ENCODE data around the gene TUBA1B. TPM values are rescaled to one million over a fixed set of nuclear protein-coding genes. Genes with fewer than 3 reads are reported as not detected.

Gene TUBA1B
- 3,473 and 3,645 TPM in 2 replicates for total RNA-seq (2021)
- percentile 100 among the genes with signal in this experiment for Bru-seq, nascent RNA
- BruChase-seq, experiment 1, labeled RNA remaining after a 2-hour chase = percentile 100 among the genes with signal in this experiment
- BruChase-seq, experiment 2, labeled RNA remaining after a 6-hour chase = percentile 100 among the genes with signal in this experiment
- long read RNA-seq, transcript TUBA1B-201 (3 exons, 3,198 nt) = minor isoform, 98 of 7,134 reads
- long read RNA-seq, transcript TUBA1B-202 (4 exons, 1,627 nt) = major isoform, 6,753 of 7,134 reads
- long read RNA-seq, partial matches to known transcripts = 26 of 7,134 reads
- long read RNA-seq, other reads (novel, unspliced or antisense) = 256 of 7,134 reads

- peak within 1 kb of the TSS; percentile 100 for H3K27ac ChIP-seq (ENCODE audit: low read depth, low read length, poor library complexity, severe bottlenecking)
- H3K4me1 ChIP-seq (ENCODE audit: insufficient read depth, low read length, poor library complexity, severe bottlenecking) = peaks cover 25% of the 10 kb centered on the region
- ChIA-PET CTCF (interaction anchor here (0.5 to 1.3 kb wide), 5 partner anchors 10 to 101 kb away, joined by 3 to 8 read pairs (median 3); no protein-coding TSS in a partner anchor), POLR2A (ENCODE audit: low non-redundant PET) (interaction anchor here (0.5 to 1.7 kb wide), 7 partner anchors 73 to 1482 kb away, joined by 3 to 11 read pairs (median 4); partner anchors contain the start of gene DDX23)
- peak within 1 kb of the TSS; percentile 99 for H3K4me3 ChIP-seq (ENCODE audit: low read depth, low read length, poor library complexity, severe bottlenecking)
- intact Hi-C loops (cut with micrococcal nuclease; ENCODE audit: unreplicated experiment) = loop anchor here (1.0 to 2.0 kb wide), 2 partner anchors 58 to 102 kb away; partner anchors contain the start of gene TUBA1A
- peaks cover 35% of the 10 kb centered on the region for H3K36me3 ChIP-seq (ENCODE audit: insufficient read depth, low read length, poor library complexity, severe bottlenecking)
- peak; percentile 96 for DNase-seq (ENCODE audit: low spot score)
- no peaks in the 10 kb centered on the region for H3K27me3 ChIP-seq (replicated peaks; ENCODE audit: insufficient read depth, low read depth, low read length, poor library complexity)
- no peaks in the 10 kb centered on the region for H3K9me3 ChIP-seq (ENCODE audit: low read depth, low read length, poor library complexity, severe bottlenecking)
- TF ChIP-seq CTCF (conservative IDR thresholded peaks at IDR 0.05; ENCODE audit: low read depth, low read length) = no peak
- no peak for TF ChIP-seq EZH2 (IDR thresholded peaks at IDR 0.05; ENCODE audit: borderline replicate concordance, low read depth, low read length, poor library complexity, severe bottlenecking)
- no TSS peak for BruUV-seq (replicated peaks)
Measured at GRCh38 chr12:49131051-49131893, at the start of gene TUBA1B. Gene TUBA1B (minus strand): TSS chr12:49131395. CDS start chr12:49131300, 95 bp downstream.

- no peak for DNase-seq (ENCODE audit: low spot score)
- TF ChIP-seq CTCF (conservative IDR thresholded peaks at IDR 0.05; ENCODE audit: low read depth, low read length) (no peak), EZH2 (IDR thresholded peaks at IDR 0.05; ENCODE audit: borderline replicate concordance, low read depth, low read length, poor library complexity, severe bottlenecking) (no peak)
- no peaks in the 10 kb centered on the region for H3K27me3 ChIP-seq (replicated peaks; ENCODE audit: insufficient read depth, low read depth, low read length, poor library complexity)
Measured at GRCh38 chr12:49174218-49174617, 43.0 kb upstream of the TUBA1B start.

GRCh38 chr12:49170924-49171323 lies 39.7 kb upstream of the TUBA1B start:
- Histone ChIP-seq H3K4me1 (ENCODE audit: insufficient read depth, low read length, poor library complexity, severe bottlenecking) (no peaks in the 10 kb centered on the region), H3K9me3 (ENCODE audit: low read depth, low read length, poor library complexity, severe bottlenecking) (no peaks in the 10 kb centered on the region), H3K27me3 (replicated peaks; ENCODE audit: insufficient read depth, low read depth, low read length, poor library complexity) (no peaks in the 10 kb centered on the region), H3K36me3 (ENCODE audit: insufficient read depth, low read length, poor library complexity, severe bottlenecking) (no peaks in the 10 kb centered on the region), H3K4me3 (ENCODE audit: low read depth, low read length, poor library complexity, severe bottlenecking) (no peak overlapping the region), H3K27ac (ENCODE audit: low read depth, low read length, poor library complexity, severe bottlenecking) (no peak overlapping the region)
- BruUV-seq (replicated peaks) = no TSS peak
- intact Hi-C loops (cut with micrococcal nuclease; ENCODE audit: unreplicated experiment) = no loop called here
- TF ChIP-seq CTCF (conservative IDR thresholded peaks at IDR 0.05; ENCODE audit: low read depth, low read length) (no peak), EZH2 (IDR thresholded peaks at IDR 0.05; ENCODE audit: borderline replicate concordance, low read depth, low read length, poor library complexity, severe bottlenecking) (no peak)
- ChIA-PET CTCF (no interaction called here), POLR2A (ENCODE audit: low non-redundant PET) (no interaction called here)
- DNase-seq (ENCODE audit: low spot score) = no peak

More at GRCh38 chr12:49174218-49174617, 43.0 kb upstream of the TUBA1B start:
- CTCF ChIA-PET = no interaction called here
- BruUV-seq (replicated peaks) = no TSS peak
- Histone ChIP-seq H3K27ac (ENCODE audit: low read depth, low read length, poor library complexity, severe bottlenecking) (no peak overlapping the region), H3K36me3 (ENCODE audit: insufficient read depth, low read length, poor library complexity, severe bottlenecking) (no peaks in the 10 kb centered on the region), H3K4me3 (ENCODE audit: low read depth, low read length, poor library complexity, severe bottlenecking) (no peak overlapping the region), H3K4me1 (ENCODE audit: insufficient read depth, low read length, poor library complexity, severe bottlenecking) (no peaks in the 10 kb centered on the region), H3K9me3 (ENCODE audit: low read depth, low read length, poor library complexity, severe bottlenecking) (no peaks in the 10 kb centered on the region)
- intact Hi-C loops (cut with micrococcal nuclease; ENCODE audit: unreplicated experiment) = no loop called here
- POLR2A ChIA-PET (ENCODE audit: low non-redundant PET) = no interaction called here
